Endothelial cell of umbilical vein (primary cell): Measurements from ENCODE around the gene FNBP1. TPM values are rescaled to one million over a fixed set of nuclear protein-coding genes. Genes with fewer than 3 reads are reported as not detected.

Experiments
- BruUV-seq: library from RNA; stranded (reverse); fragments of 400-500 nt; replicated peaks from 2 replicates; lab custom pipeline; 2021; lab: Mats Ljungman, UMichigan
- CTCF ChIA-PET: fragments of 300-600, 350-600 bp; sonication (Branson Sonifier 250); formaldehyde crosslinking; loops from one replicate; lab custom pipeline; 2021; ENCODE audit warnings: antibody characterized with exemption, inconsistent platforms; lab: Charles Lee
- POLR2A ChIA-PET: fragments of 300-600, 350-600 bp; sonication (Branson Sonifier 250); formaldehyde crosslinking; loops from one replicate; lab custom pipeline; 2021; ENCODE audit warnings: antibody characterized with exemption, inconsistent platforms; lab: Charles Lee
- DNase-seq: peaks from one replicate; pipeline ENCODE4 v3.0.0-alpha.2; 2011; ENCODE audit warnings: low read depth, low spot score
- FAIRE-seq: peaks from 2 replicates; lab custom pipeline; 2011; peaks lifted over from hg19 to GRCh38; lab: Jason Lieb, UNC
- H2AFZ ChIP-seq: 2 replicates; pipeline ENCODE4 v1.6.0; 2012; ENCODE audit warnings: low read depth, low read length, control low read depth, inconsistent platforms
- H3K27ac ChIP-seq: 2 replicates; pipeline ENCODE4 v1.5.1; 2011; ENCODE audit warnings: low read depth, mild to moderate bottlenecking, control low read depth, low read length, moderate library complexity; ENCODE audit not compliant: insufficient read depth
- H3K27me3 ChIP-seq, 2 experiments: 2 replicates each; pipeline versions ENCODE4 v1.6.0 to v1.6.1; 2011; ENCODE audit warnings: low read length in 2 of 2, mixed read lengths in 1 of 2; ENCODE audit not compliant: control insufficient read depth in 2 of 2, insufficient read depth in 2 of 2
- H3K36me3 ChIP-seq, 2 experiments: 2 replicates in 1 of 2; 3 replicates in 1 of 2; pipeline ENCODE4 v1.5.1; 2011; ENCODE audit warnings: low read length in 2 of 2, mild to moderate bottlenecking in 1 of 2, moderate library complexity in 1 of 2; ENCODE audit not compliant: control insufficient read depth in 2 of 2, insufficient read depth in 2 of 2; ENCODE audit errors: extremely low read depth in 1 of 2
- H3K4me1 ChIP-seq: 3 replicates; pipeline ENCODE4 v1.5.1; 2011; ENCODE audit warnings: mild to moderate bottlenecking, low read length; ENCODE audit not compliant: control insufficient read depth, insufficient read depth; ENCODE audit errors: extremely low read depth
- H3K4me2 ChIP-seq: 2 replicates; pipeline ENCODE4 v1.6.1; 2011; ENCODE audit warnings: low read length, control low read depth, mixed read lengths; ENCODE audit not compliant: insufficient read depth
- H3K4me3 ChIP-seq, 3 experiments: fragments of 200-600 bp in 1 of 3; sonication (generic), shearing (Covaris generic) in 1 of 3; replicated peaks in 1 of 3; 2 replicates each; pipeline ENCODE4 v1.5.1; 2011 to 2016; ENCODE audit warnings: control low read depth in 3 of 3, low read length in 3 of 3, mild to moderate bottlenecking in 2 of 3, inconsistent platforms in 1 of 3, low read depth in 1 of 3, moderate library complexity in 1 of 3; ENCODE audit not compliant: insufficient read depth in 1 of 3
- H3K79me2 ChIP-seq: 2 replicates; pipeline ENCODE4 v1.6.0; 2012; ENCODE audit warnings: low read length, inconsistent platforms; ENCODE audit not compliant: control insufficient read depth, insufficient read depth
- H3K9ac ChIP-seq: replicated peaks from 2 replicates; pipeline ENCODE3; 2011; ENCODE audit warnings: low read length, control low read depth; ENCODE audit not compliant: insufficient read depth; ENCODE audit errors: extremely low read depth
- H3K9me1 ChIP-seq: replicated peaks from 3 replicates; pipeline ENCODE4 v1.6.0; 2011; ENCODE audit warnings: mild to moderate bottlenecking, low read length; ENCODE audit not compliant: control insufficient read depth, insufficient read depth; ENCODE audit errors: extremely low read depth
- H3K9me3 ChIP-seq: replicated peaks from 2 replicates; pipeline ENCODE4 v1.5.1; 2012; ENCODE audit warnings: low read length, inconsistent platforms; ENCODE audit not compliant: control insufficient read depth, insufficient read depth
- H4K20me1 ChIP-seq: replicated peaks from 2 replicates; pipeline ENCODE3; 2011; ENCODE audit warnings: mild to moderate bottlenecking, low read length; ENCODE audit not compliant: control insufficient read depth, insufficient read depth; ENCODE audit errors: extremely low read depth
- CTCF ChIP-seq, 2 donors: IDR thresholded peaks; 1 replicate in 1 of 2; 2 replicates in 1 of 2; pipeline ENCODE4 v1.5.1; 2011; ENCODE audit warnings: low read length in 2 of 2, mild to moderate bottlenecking in 2 of 2, moderate library complexity in 2 of 2, control low read depth in 1 of 2, inconsistent platforms in 1 of 2, low read depth in 1 of 2; ENCODE audit not compliant: insufficient read depth in 1 of 2; ENCODE audit errors: extremely low read depth in 1 of 2
- EZH2 ChIP-seq: IDR thresholded peaks from 2 replicates; pipeline ENCODE4 v1.6.1; 2012; ENCODE audit warnings: borderline replicate concordance, low read depth, mild to moderate bottlenecking, moderate library complexity, low read length, inconsistent platforms; ENCODE audit not compliant: severe bottlenecking
- FOS ChIP-seq: IDR thresholded peaks from 2 replicates; pipeline ENCODE4 v1.6.1; 2011; ENCODE audit warnings: mild to moderate bottlenecking, low read length, moderate library complexity, borderline replicate concordance; ENCODE audit not compliant: insufficient read depth
- GATA2 ChIP-seq: IDR thresholded peaks from 2 replicates; pipeline ENCODE4 v1.7.0; 2011; ENCODE audit warnings: low read depth, mild to moderate bottlenecking, moderate library complexity, mixed read lengths, low read length; ENCODE audit not compliant: insufficient read length, insufficient read depth
- JUN ChIP-seq: IDR thresholded peaks from 2 replicates; pipeline ENCODE4 v1.6.1; 2011; ENCODE audit warnings: borderline replicate concordance, low read depth; ENCODE audit not compliant: insufficient read length, insufficient read depth
- MAX ChIP-seq: IDR thresholded peaks from 2 replicates; pipeline ENCODE4 v1.6.1; 2011; ENCODE audit not compliant: insufficient read depth, insufficient read length
- MYC ChIP-seq: IDR thresholded peaks from one replicate; pipeline ENCODE4 v1.6.1; 2011; ENCODE audit warnings: mild to moderate bottlenecking, low read depth, low read length
- POLR2A ChIP-seq: IDR thresholded peaks from 2 replicates; pipeline ENCODE4 v1.6.1; 2012; ENCODE audit warnings: low read depth, mild to moderate bottlenecking, control low read depth, low read length
- POLR2AphosphoS5 ChIP-seq: IDR thresholded peaks from 2 replicates; pipeline ENCODE4 v1.6.1; 2012; ENCODE audit warnings: low read depth, mild to moderate bottlenecking, control low read depth, low read length, moderate library complexity; ENCODE audit not compliant: insufficient read depth
- dilution Hi-C: fragments of 300-500 bp; cut with MboI; formaldehyde crosslinking; loops from one replicate; pipeline ENCODE4 v1.15.0; 2019; ENCODE audit warnings: low sequenced_read_pairs; ENCODE audit not compliant: extremely low pct_ligation_motif_present
- intact Hi-C: fragments of 100-400 bp; cut with micrococcal nuclease; formaldehyde crosslinking; loops from one replicate; pipeline ENCODE4 v1.10.0; 2022
- polyA plus RNA-seq, 4 experiments: library from polyadenylated mRNA; depleted of rRNA in 3 of 4; stranded (reverse) in 3 of 4; unstranded in 1 of 4; fragments of >200 nt; gene quantifications; 2 replicates each; pipeline versions ENCODE4 v1.2.1 to v1.2.3, GENCODE V29; 2011 to 2012; ENCODE audit warnings: missing spikeins in 1 of 4
- total RNA-seq: library from RNA; stranded (reverse); gene quantifications from 2 replicates; pipeline ENCODE4 v1.2.3, GENCODE V29; 2021

FNBP1 gene
- total and polyA plus RNA-seq, 2 donors (not counting 3 experiments of a cell fraction or from before 2014, with no cell fraction given) = 10.9 to 43.9 TPM

- Histone ChIP-seq H3K9ac (no peak overlapping the region), H3K36me3 (peaks cover 2 to 38% of the 10 kb centered on the region in 2 experiments), H3K4me1 (peaks cover 2% of the 10 kb centered on the region), H3K9me3 (no peaks in the 10 kb centered on the region), H3K4me2 (no peak overlapping the region), H3K27me3 (no peaks in the 10 kb centered on the region), H3K4me3 (no peak overlapping the region), H3K79me2 (no peaks in the 10 kb centered on the region), H3K9me1 (no peaks in the 10 kb centered on the region), H2AFZ (no peak overlapping the region), H3K27ac (no peak overlapping the region), H4K20me1 (no peaks in the 10 kb centered on the region)
- no peak for FAIRE-seq
- ChIA-PET POLR2A (no interaction called here), CTCF (no interaction called here)
- intact Hi-C loops (no loop called here), dilution Hi-C loops (no loop called here)
- DNase-seq = no peak
- no peak for TF ChIP-seq POLR2AphosphoS5
- TF ChIP-seq POLR2A = no peak
- no TSS peak for BruUV-seq
Measured at GRCh38 chr9:129853614-129854013, 189.4 kb downstream of the FNBP1 start.

GRCh38 chr9:129852579-129852978 is 190.4 kb downstream of the FNBP1 start:
- Histone ChIP-seq H3K4me1 (peaks cover 2% of the 10 kb centered on the region), H2AFZ (no peak overlapping the region), H3K9me1 (no peaks in the 10 kb centered on the region), H3K4me2 (no peak overlapping the region), H3K9me3 (no peaks in the 10 kb centered on the region), H4K20me1 (no peaks in the 10 kb centered on the region), H3K27me3 (no peaks in the 10 kb centered on the region), H3K79me2 (no peaks in the 10 kb centered on the region), H3K4me3 (no peak overlapping the region), H3K27ac (no peak overlapping the region), H3K9ac (no peak overlapping the region), H3K36me3 (peaks cover 2 to 28% of the 10 kb centered on the region in 2 experiments)
- TF ChIP-seq POLR2AphosphoS5 (no peak), MAX (no peak), CTCF (IDR thresholded peaks at IDR 0.05; ENCODE audit: extremely low read depth in 1 of 2, insufficient read depth in 1 of 2, low read depth in 1 of 2, low read length in 2 of 2) (no peak), MYC (no peak), FOS (no peak), EZH2 (no peak), GATA2 (no peak), POLR2A (no peak), JUN (no peak)
- ChIA-PET CTCF (no interaction called here), POLR2A (no interaction called here)
- dilution Hi-C loops (no loop called here), intact Hi-C loops (no loop called here)
- no peak for FAIRE-seq
- DNase-seq = no peak
- BruUV-seq = no TSS peak
